WERI-Rb-1 (cell line): ENCODE measurements around the gene DTWD1.
"Not testable (repeated sequence)": the region's sequence is repeated elsewhere in the genome, so short reads cannot be mapped to it uniquely, and the experiment has no call there.

Experiments
- DNase-seq: peaks from one replicate; pipeline ENCODE4 v3.0.0-alpha.2; 2020
- H3K27ac ChIP-seq: fragments of 250-450 bp; sonication (Bioruptor Pico); 2 replicates; pipeline ENCODE4 v1.5.1; 2020; ENCODE audit warnings: mild to moderate bottlenecking, moderate library complexity
- H3K27me3 ChIP-seq: fragments of 250-450 bp; sonication (Bioruptor Pico); 2 replicates; pipeline ENCODE4 v1.5.1; 2021; ENCODE audit warnings: mild to moderate bottlenecking, low read depth, moderate library complexity; ENCODE audit not compliant: insufficient read depth, severe bottlenecking
- H3K36me3 ChIP-seq: fragments of 250-450 bp; sonication (Bioruptor Pico); 2 replicates; pipeline ENCODE4 v1.5.1; 2020; ENCODE audit warnings: mild to moderate bottlenecking, moderate library complexity
- H3K4me3 ChIP-seq: 2 replicates; pipeline ENCODE4 v1.5.1; 2011; ENCODE audit warnings: low read depth, mild to moderate bottlenecking, control low read depth, low read length
- H3K9me3 ChIP-seq: fragments of 250-450 bp; sonication (Bioruptor Pico); 2 replicates; pipeline ENCODE4 v1.5.1; 2021; ENCODE audit warnings: mild to moderate bottlenecking, moderate library complexity; ENCODE audit not compliant: severe bottlenecking
- TF ChIP-seq, protein P1 (sequence below): IDR thresholded peaks from 2 replicates; pipeline ENCODE4 v1.5.1; 2011; ENCODE audit warnings: low read depth, mild to moderate bottlenecking, control low read depth, inconsistent platforms, low read length

Gene DTWD1

GRCh38 chr15:49650676-49651075 lies 29.8 kb downstream of the DTWD1 start:
- Histone ChIP-seq H3K27ac (no peak overlapping the region), H3K27me3 (no peaks in the 10 kb centered on the region), H3K36me3 (no peaks in the 10 kb centered on the region), H3K4me3 (no peak overlapping the region), H3K9me3 (no peaks in the 10 kb centered on the region)
- TF ChIP-seq, protein P1, sequence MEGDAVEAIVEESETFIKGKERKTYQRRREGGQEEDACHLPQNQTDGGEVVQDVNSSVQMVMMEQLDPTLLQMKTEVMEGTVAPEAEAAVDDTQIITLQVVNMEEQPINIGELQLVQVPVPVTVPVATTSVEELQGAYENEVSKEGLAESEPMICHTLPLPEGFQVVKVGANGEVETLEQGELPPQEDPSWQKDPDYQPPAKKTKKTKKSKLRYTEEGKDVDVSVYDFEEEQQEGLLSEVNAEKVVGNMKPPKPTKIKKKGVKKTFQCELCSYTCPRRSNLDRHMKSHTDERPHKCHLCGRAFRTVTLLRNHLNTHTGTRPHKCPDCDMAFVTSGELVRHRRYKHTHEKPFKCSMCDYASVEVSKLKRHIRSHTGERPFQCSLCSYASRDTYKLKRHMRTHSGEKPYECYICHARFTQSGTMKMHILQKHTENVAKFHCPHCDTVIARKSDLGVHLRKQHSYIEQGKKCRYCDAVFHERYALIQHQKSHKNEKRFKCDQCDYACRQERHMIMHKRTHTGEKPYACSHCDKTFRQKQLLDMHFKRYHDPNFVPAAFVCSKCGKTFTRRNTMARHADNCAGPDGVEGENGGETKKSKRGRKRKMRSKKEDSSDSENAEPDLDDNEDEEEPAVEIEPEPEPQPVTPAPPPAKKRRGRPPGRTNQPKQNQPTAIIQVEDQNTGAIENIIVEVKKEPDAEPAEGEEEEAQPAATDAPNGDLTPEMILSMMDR = no peak
- no peak for DNase-seq

DNA sequence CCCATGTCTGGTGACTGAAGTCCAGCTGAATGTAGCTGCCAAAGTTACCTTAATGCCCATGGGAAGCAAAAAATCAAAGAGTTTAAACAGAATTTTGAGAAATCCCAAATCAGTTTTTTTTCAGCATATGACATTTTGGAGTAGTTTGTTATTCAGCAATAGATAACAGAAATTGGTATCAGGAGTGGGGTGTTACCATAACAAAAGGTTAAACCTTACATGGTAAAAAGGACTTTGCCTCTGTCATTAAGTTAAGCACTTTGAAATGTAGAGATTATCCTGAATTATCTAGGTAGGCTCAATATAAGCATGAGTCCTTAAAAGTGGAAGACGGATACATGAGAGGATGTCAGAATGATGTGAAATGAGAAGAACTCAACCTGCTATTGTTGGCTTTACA lies 32.1 kb downstream of the DTWD1 start:
- DNase-seq = no peak
- H3K27ac ChIP-seq = no peak overlapping the region
- H3K36me3 ChIP-seq = no peaks in the 10 kb centered on the region
- TF ChIP-seq, protein P1 = no peak
- H3K9me3 ChIP-seq = no peaks in the 10 kb centered on the region
- H3K4me3 ChIP-seq = no peak overlapping the region
- no peaks in the 10 kb centered on the region for H3K27me3 ChIP-seq

DNA sequence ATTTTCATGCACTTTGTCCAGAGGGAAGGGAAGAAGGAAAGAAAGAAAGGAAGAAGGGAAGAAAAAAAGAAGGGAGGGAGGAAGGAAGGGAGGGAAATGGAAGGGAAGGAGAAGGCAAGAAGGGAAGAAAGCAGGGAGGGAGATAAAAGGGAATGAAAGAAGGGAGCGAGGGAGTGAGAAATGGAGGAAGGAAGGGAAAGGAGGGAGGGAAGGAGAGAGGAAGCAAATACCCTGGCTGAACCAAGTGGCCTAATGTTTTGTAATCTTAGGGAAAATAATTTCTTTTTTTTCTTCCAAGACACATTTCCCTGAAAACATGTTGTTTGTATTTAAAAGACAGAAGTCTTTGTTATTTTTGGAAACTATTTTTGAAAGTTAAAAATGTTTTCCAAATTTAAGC lies 35.9 kb downstream of the DTWD1 start:
- TF ChIP-seq, protein P1 = no peak
- H3K36me3 ChIP-seq = no peaks in the 10 kb centered on the region
- H3K4me3 ChIP-seq = no peak overlapping the region
- no peak for DNase-seq
- no peak overlapping the region for H3K27ac ChIP-seq
- no peaks in the 10 kb centered on the region for H3K9me3 ChIP-seq
- no peaks in the 10 kb centered on the region for H3K27me3 ChIP-seq

DNA sequence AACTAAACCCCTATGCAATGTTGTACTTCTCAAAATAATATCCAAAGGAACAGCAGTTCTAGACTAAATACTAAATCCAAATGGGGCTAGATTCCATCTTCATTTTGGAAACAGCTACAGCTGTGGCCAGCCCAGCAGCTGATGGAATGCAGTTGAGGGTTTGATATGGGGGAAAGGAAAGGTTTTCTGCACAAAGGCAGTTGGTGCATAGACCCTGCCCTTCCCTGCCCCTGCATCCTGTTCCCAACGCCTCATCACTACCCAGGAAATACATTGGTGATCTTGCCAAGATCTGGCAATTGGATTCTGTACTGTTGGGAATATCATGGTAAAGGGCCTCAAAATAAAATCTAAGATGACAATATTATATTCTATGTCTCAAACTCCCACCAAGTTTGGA lies 43.9 kb downstream of the DTWD1 start:
- Histone ChIP-seq H3K27ac (no peak overlapping the region), H3K27me3 (no peaks in the 10 kb centered on the region), H3K9me3 (no peaks in the 10 kb centered on the region), H3K4me3 (no peak overlapping the region), H3K36me3 (no peaks in the 10 kb centered on the region)
- TF ChIP-seq, protein P1 = no peak
- no peak for DNase-seq

GRCh38 chr15:49666486-49666885 lies 45.6 kb downstream of the DTWD1 start:
- H3K27me3 ChIP-seq, H3K36me3 ChIP-seq, H3K9me3 ChIP-seq, H3K4me3 ChIP-seq, DNase-seq, H3K27ac ChIP-seq: not testable (repeated sequence)

DNA sequence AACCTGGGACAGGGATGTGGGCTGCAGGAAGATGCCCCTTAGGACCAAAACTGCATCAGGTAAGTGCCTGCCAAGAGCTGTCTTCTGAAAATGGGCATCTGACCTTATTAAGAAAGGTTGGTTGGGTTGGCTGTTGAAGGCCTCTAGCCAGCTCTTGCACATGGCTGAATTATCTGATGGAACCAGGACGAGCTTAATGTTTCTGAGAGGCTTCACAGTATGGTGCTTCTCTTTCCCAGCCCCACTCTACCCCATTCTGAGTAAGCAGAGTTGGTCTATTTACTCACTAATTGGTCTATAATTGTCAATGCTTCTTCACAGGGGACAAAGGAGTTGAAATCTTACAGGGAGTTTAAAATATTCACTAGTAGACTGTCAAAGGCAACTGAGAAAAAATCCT lies 48.4 kb downstream of the DTWD1 start:
- no peak overlapping the region for H3K27ac ChIP-seq
- H3K4me3 ChIP-seq = no peak overlapping the region
- TF ChIP-seq, protein P1 = no peak
- DNase-seq = no peak
- H3K27me3 ChIP-seq = no peaks in the 10 kb centered on the region
- H3K9me3 ChIP-seq = no peaks in the 10 kb centered on the region
- no peaks in the 10 kb centered on the region for H3K36me3 ChIP-seq
